Neural cell (in vitro differentiated cells): Measurements from ENCODE around the gene TOPORS. TPM values are rescaled to one million over a fixed set of nuclear protein-coding genes. Genes with fewer than 3 reads are reported as not detected.

Experiments
- H2AFZ ChIP-seq: fragments of 200-600, 300-800 bp; sonication (generic), shearing (Covaris generic); 2 replicates; pipeline ENCODE4 v1.6.0; 2014; ENCODE audit warnings: low read depth, mild to moderate bottlenecking, antibody characterized with exemption, low read length, moderate library complexity
- H3F3A ChIP-seq: fragments of 200-600 bp; shearing (Covaris generic); 2 replicates; pipeline ENCODE4 v1.6.1; 2016; ENCODE audit warnings: mild to moderate bottlenecking, moderate library complexity, mixed read lengths, antibody characterized with exemption, low read length; ENCODE audit not compliant: insufficient read depth, poor library complexity, severe bottlenecking
- H3K27ac ChIP-seq: fragments of 200-600, 300-800 bp; sonication (generic), shearing (Covaris generic); 2 replicates; pipeline ENCODE4 v1.5.1; 2014; ENCODE audit warnings: mild to moderate bottlenecking, low read length, moderate library complexity
- H3K27me3 ChIP-seq: fragments of 300-800, 200-600 bp; sonication (generic), shearing (Covaris generic); 2 replicates; pipeline ENCODE4 v1.6.0; 2014; ENCODE audit warnings: mild to moderate bottlenecking, low read depth, low read length, moderate library complexity; ENCODE audit not compliant: insufficient read depth
- H3K36me3 ChIP-seq: fragments of 300-800, 200-600 bp; sonication (generic), shearing (Covaris generic); 2 replicates; pipeline ENCODE4 v1.5.1; 2014; ENCODE audit warnings: mild to moderate bottlenecking, antibody characterized with exemption, low read length, moderate library complexity; ENCODE audit not compliant: insufficient read depth
- H3K4me2 ChIP-seq: fragments of 300-800, 200-600 bp; sonication (generic), shearing (Covaris generic); 2 replicates; pipeline ENCODE4 v1.6.0; 2014; ENCODE audit warnings: mild to moderate bottlenecking, low read length
- H3K4me3 ChIP-seq: fragments of 300-800, 200-600 bp; sonication (generic), shearing (Covaris generic); 2 replicates; pipeline ENCODE4 v1.5.1; 2014; ENCODE audit warnings: mild to moderate bottlenecking, low read length, moderate library complexity
- H3K79me2 ChIP-seq: fragments of 200-600 bp; shearing (Covaris generic); replicated peaks from 2 replicates; pipeline ENCODE4 v1.6.0; 2014; ENCODE audit warnings: mild to moderate bottlenecking, low read length, moderate library complexity; ENCODE audit not compliant: insufficient read depth
- H3K9ac ChIP-seq: fragments of 300-800, 200-600 bp; sonication (generic), shearing (Covaris generic); 2 replicates; pipeline ENCODE4 v1.6.1; 2016; ENCODE audit warnings: mild to moderate bottlenecking, low read length, mixed read lengths
- H3K9me2 ChIP-seq: fragments of 200-600 bp; shearing (Covaris generic); 2 replicates; pipeline ENCODE4 v1.6.1; 2016; ENCODE audit warnings: mild to moderate bottlenecking, low read length, mixed read lengths; ENCODE audit not compliant: insufficient read depth
- H3K9me3 ChIP-seq: fragments of 200-600, 300-800 bp; sonication (generic), shearing (Covaris generic); 2 replicates; pipeline ENCODE4 v1.6.1; 2016; ENCODE audit warnings: mild to moderate bottlenecking, mixed run types, low read length, moderate library complexity, mixed read lengths
- H4K20me1 ChIP-seq: fragments of 200-600 bp; shearing (Covaris generic); 2 replicates; pipeline ENCODE4 v1.6.1; 2016; ENCODE audit warnings: mild to moderate bottlenecking, mixed run types; ENCODE audit not compliant: insufficient read depth
- EP300 ChIP-seq: fragments of 450-650 bp; conservative IDR thresholded peaks from 2 replicates; pipeline ENCODE4 v1.6.1; 2014; ENCODE audit warnings: antibody characterized with exemption, mild to moderate bottlenecking, moderate library complexity; ENCODE audit not compliant: poor library complexity, severe bottlenecking
- EZH2 ChIP-seq: fragments of 200-600, 300-800 bp; shearing (Covaris generic), sonication (generic); IDR thresholded peaks from 2 replicates; pipeline ENCODE4 v1.6.1; 2014; ENCODE audit warnings: antibody characterized with exemption, low read length, borderline replicate concordance, mild to moderate bottlenecking; ENCODE audit not compliant: insufficient read depth, poor library complexity, severe bottlenecking
- MXI1 ChIP-seq: fragments of 450-650 bp; conservative IDR thresholded peaks from 2 replicates; pipeline ENCODE4 v1.6.1; 2014; ENCODE audit warnings: antibody characterized with exemption, mild to moderate bottlenecking; ENCODE audit not compliant: poor library complexity, severe bottlenecking
- POLR2AphosphoS5 ChIP-seq: IDR thresholded peaks from 2 replicates; pipeline ENCODE4 v1.6.1; 2012
- RAD21 ChIP-seq: fragments of 450-650 bp; conservative IDR thresholded peaks from 2 replicates; pipeline ENCODE4 v1.6.1; 2014; ENCODE audit warnings: antibody characterized with exemption, mild to moderate bottlenecking, moderate library complexity
- SMC3 ChIP-seq: fragments of 450-650 bp; conservative IDR thresholded peaks from 2 replicates; pipeline ENCODE4 v1.6.1; 2014; ENCODE audit warnings: antibody characterized with exemption, mild to moderate bottlenecking, moderate library complexity; ENCODE audit not compliant: poor library complexity
- TAF1 ChIP-seq: IDR thresholded peaks from 2 replicates; pipeline ENCODE4 v1.6.1; 2012; ENCODE audit warnings: low read depth
- polyA plus RNA-seq: library from polyadenylated mRNA; depleted of rRNA; stranded (reverse); fragments of >200 nt; gene quantifications from 2 replicates; pipeline ENCODE4 v1.2.3, GENCODE V29; 2014
- TF ChIP-seq, protein P1 (sequence below): IDR thresholded peaks from 2 replicates; pipeline ENCODE4 v1.6.1; 2012; ENCODE audit warnings: borderline replicate concordance
- TF ChIP-seq, protein P2 (sequence below): fragments of 450-650 bp; IDR thresholded peaks from 2 replicates; pipeline ENCODE4 v1.5.1; 2014; ENCODE audit warnings: antibody characterized with exemption, mild to moderate bottlenecking, moderate library complexity; ENCODE audit not compliant: poor library complexity, severe bottlenecking

TOPORS gene
- polyA plus RNA-seq, 1 donor from 2014 or later = 18.0 TPM

DNA sequence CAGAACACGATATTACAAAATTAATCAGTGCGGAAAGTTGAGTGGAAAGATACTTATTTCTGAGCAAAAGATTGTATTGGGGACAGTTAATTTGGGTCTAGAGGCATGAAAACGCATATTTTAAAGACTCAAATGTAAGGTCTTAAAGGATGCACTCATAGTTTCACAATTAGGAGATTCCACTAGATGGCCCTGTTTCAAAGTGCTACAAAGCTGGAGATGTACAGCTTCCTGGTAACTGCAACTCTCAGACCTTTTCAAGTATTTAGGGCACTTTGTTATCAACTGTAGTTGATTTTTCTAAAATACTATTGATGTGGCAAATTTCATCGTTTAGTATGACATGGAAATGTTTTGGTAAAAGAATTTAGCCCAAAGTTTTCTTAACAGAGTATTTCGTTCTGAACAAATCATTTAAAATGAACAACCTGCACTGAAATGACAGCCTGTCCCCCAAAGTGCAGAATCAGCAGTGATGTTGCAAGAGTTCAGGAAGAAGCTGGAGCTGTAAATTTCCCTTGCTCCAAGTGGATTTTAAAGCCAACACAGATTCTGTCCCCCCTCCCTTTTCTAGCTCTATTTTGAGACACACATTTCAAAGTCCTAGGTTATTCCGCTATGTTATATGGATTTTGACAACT lies 36.8 kb upstream of the TOPORS start:
- peaks cover 3% of the 10 kb centered on the region for H3K27me3 ChIP-seq

DNA sequence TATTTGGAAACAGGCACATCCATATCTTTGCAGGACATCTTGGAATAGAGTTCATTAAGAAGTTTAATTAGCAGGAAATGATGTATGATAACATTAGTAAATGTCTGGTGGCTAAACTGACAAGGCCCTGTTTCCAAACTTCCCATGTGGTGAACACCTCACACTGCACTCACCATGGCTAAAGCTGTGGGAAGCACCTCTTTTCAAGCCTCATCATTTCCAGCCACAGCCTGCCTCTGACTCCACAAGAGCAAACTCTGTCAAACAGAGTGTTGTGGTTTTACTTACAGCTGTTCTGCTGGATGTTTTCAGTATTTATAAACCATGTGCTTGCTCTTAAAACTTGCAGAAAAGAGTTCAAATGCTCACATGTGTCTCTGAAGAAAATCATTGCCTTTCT lies 35.5 kb upstream of the TOPORS start:
- Histone ChIP-seq H3K9me2 (no peaks in the 10 kb centered on the region), H3K4me2 (no peak overlapping the region), H3K9ac (no peak overlapping the region), H3K79me2 (no peaks in the 10 kb centered on the region), H3F3A (no peaks in the 10 kb centered on the region), H3K36me3 (no peaks in the 10 kb centered on the region), H3K27me3 (peaks cover 3% of the 10 kb centered on the region), H2AFZ (no peak overlapping the region), H3K4me3 (no peak overlapping the region), H3K9me3 (no peaks in the 10 kb centered on the region), H4K20me1 (no peaks in the 10 kb centered on the region), H3K27ac (no peak overlapping the region)
- TF ChIP-seq EZH2 = no peak

More for the DNA sequence above, 36.8 kb upstream of the TOPORS start:
- Histone ChIP-seq H3K4me2 (no peak overlapping the region), H3F3A (no peaks in the 10 kb centered on the region), H3K27ac (no peak overlapping the region), H3K9ac (no peak overlapping the region), H2AFZ (no peak overlapping the region), H3K9me3 (no peaks in the 10 kb centered on the region), H3K79me2 (no peaks in the 10 kb centered on the region), H3K9me2 (no peaks in the 10 kb centered on the region), H4K20me1 (no peaks in the 10 kb centered on the region), H3K4me3 (no peak overlapping the region), H3K36me3 (no peaks in the 10 kb centered on the region)
- TF ChIP-seq, protein P1, sequence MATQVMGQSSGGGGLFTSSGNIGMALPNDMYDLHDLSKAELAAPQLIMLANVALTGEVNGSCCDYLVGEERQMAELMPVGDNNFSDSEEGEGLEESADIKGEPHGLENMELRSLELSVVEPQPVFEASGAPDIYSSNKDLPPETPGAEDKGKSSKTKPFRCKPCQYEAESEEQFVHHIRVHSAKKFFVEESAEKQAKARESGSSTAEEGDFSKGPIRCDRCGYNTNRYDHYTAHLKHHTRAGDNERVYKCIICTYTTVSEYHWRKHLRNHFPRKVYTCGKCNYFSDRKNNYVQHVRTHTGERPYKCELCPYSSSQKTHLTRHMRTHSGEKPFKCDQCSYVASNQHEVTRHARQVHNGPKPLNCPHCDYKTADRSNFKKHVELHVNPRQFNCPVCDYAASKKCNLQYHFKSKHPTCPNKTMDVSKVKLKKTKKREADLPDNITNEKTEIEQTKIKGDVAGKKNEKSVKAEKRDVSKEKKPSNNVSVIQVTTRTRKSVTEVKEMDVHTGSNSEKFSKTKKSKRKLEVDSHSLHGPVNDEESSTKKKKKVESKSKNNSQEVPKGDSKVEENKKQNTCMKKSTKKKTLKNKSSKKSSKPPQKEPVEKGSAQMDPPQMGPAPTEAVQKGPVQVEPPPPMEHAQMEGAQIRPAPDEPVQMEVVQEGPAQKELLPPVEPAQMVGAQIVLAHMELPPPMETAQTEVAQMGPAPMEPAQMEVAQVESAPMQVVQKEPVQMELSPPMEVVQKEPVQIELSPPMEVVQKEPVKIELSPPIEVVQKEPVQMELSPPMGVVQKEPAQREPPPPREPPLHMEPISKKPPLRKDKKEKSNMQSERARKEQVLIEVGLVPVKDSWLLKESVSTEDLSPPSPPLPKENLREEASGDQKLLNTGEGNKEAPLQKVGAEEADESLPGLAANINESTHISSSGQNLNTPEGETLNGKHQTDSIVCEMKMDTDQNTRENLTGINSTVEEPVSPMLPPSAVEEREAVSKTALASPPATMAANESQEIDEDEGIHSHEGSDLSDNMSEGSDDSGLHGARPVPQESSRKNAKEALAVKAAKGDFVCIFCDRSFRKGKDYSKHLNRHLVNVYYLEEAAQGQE = no peak
- TF ChIP-seq, protein P2, sequence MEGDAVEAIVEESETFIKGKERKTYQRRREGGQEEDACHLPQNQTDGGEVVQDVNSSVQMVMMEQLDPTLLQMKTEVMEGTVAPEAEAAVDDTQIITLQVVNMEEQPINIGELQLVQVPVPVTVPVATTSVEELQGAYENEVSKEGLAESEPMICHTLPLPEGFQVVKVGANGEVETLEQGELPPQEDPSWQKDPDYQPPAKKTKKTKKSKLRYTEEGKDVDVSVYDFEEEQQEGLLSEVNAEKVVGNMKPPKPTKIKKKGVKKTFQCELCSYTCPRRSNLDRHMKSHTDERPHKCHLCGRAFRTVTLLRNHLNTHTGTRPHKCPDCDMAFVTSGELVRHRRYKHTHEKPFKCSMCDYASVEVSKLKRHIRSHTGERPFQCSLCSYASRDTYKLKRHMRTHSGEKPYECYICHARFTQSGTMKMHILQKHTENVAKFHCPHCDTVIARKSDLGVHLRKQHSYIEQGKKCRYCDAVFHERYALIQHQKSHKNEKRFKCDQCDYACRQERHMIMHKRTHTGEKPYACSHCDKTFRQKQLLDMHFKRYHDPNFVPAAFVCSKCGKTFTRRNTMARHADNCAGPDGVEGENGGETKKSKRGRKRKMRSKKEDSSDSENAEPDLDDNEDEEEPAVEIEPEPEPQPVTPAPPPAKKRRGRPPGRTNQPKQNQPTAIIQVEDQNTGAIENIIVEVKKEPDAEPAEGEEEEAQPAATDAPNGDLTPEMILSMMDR = peak; percentile 73
- peak; percentile 77 for TF ChIP-seq SMC3
- TF ChIP-seq POLR2AphosphoS5 = no peak
- TF ChIP-seq TAF1 = no peak
- TF ChIP-seq EP300 = no peak
- no peak for TF ChIP-seq EZH2
- peak; percentile 74 for TF ChIP-seq RAD21
- TF ChIP-seq MXI1 = no peak

DNA sequence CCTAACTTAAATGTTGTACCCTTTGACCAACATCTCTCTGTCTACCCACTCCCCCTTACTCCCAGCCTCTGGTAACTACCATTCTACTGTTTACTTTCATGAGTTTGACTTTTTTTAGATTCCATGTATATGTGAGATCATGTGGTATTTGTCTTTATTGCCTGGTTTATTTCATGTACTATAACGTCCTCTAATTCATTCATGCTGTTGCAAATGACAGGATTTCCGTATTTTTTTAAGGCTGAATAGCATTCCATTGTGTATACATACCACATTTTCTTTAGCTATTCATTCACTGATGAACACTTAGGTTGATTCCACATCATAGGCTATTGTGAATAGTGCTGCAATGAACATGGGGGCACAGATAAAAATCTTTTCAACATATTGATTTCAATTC lies 32.4 kb upstream of the TOPORS start:
- no peak overlapping the region for H3K4me2 ChIP-seq
- H2AFZ ChIP-seq = no peak overlapping the region
- no peak overlapping the region for H3K4me3 ChIP-seq
- no peak overlapping the region for H3K27ac ChIP-seq
- no peaks in the 10 kb centered on the region for H3K9me2 ChIP-seq
- TF ChIP-seq EP300 (no peak), POLR2AphosphoS5 (no peak), SMC3 (no peak), EZH2 (no peak), TAF1 (no peak), MXI1 (no peak), RAD21 (no peak)
- TF ChIP-seq, protein P2 = no peak
- TF ChIP-seq, protein P1 = no peak
- no peaks in the 10 kb centered on the region for H3K27me3 ChIP-seq
- no peaks in the 10 kb centered on the region for H3F3A ChIP-seq
- no peaks in the 10 kb centered on the region for H3K36me3 ChIP-seq
- no peaks in the 10 kb centered on the region for H3K9me3 ChIP-seq
- no peaks in the 10 kb centered on the region for H3K79me2 ChIP-seq
- no peaks in the 10 kb centered on the region for H4K20me1 ChIP-seq
- no peak overlapping the region for H3K9ac ChIP-seq
